ENCODE measurements around the gene CHST8.

Gene CHST8

GRCh38 chr19:33737681-33738371 is 116.1 kb downstream of the CHST8 start:
- no peak for DNase-seq (ENCODE audit: low spot score)

- DNase-seq (ENCODE audit: low spot score): peak; percentile 29
These were observed 119.2 kb downstream of the CHST8 start for GRCh38 chr19:33740811-33741396.

DNA sequence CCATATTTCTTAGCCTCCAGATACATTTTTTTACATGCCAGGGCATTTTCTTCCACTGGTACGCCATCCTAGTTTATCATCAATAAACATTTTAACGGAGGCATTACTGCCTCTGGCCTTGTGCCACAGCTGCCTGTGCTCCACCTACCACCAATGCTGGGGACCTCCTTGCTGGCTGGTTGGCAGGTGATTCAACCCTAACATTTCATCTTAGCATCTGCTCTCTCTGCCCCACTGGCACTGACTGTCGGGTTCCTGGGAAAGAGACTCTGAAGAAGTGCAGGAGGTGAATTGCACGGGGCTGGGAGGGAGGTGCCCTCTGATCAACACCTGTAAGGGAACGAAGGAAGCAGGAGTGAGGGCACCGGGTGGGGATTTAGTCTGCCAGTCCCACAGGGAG is 123.5 kb downstream of the CHST8 start:
- DNase-seq (ENCODE audit: low spot score): no peak

- no peak for DNase-seq (ENCODE audit: low spot score)
These were observed 124.4 kb downstream of the CHST8 start for GRCh38 chr19:33746159-33746558.

- DNase-seq (ENCODE audit: low spot score): no peak
These were observed 125.5 kb downstream of the CHST8 start for GRCh38 chr19:33747273-33747672.

DNA sequence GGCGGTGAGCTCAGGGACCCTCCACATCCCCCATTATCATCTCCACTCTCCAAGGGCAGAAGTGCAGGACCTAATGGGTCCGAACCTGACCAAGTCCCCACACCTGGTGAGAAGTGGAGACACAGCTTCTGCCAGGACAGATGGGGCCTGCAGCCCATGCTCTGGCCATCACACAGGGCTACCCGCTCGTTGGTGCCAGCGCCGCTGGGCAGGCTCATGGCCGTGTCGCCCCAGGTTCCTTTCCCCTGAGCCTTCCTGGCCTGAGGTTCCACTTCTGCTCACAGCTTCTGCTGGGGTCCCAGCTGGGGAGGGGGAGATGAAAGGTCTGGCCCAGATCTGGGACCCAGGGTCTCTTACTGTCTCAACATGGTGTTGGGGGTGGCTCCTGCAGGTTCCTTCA is 126.5 kb downstream of the CHST8 start:
- DNase-seq (ENCODE audit: low spot score): no peak

GRCh38 chr19:33749016-33749415 is 127.3 kb downstream of the CHST8 start:
- no peak for DNase-seq (ENCODE audit: low spot score)

DNA sequence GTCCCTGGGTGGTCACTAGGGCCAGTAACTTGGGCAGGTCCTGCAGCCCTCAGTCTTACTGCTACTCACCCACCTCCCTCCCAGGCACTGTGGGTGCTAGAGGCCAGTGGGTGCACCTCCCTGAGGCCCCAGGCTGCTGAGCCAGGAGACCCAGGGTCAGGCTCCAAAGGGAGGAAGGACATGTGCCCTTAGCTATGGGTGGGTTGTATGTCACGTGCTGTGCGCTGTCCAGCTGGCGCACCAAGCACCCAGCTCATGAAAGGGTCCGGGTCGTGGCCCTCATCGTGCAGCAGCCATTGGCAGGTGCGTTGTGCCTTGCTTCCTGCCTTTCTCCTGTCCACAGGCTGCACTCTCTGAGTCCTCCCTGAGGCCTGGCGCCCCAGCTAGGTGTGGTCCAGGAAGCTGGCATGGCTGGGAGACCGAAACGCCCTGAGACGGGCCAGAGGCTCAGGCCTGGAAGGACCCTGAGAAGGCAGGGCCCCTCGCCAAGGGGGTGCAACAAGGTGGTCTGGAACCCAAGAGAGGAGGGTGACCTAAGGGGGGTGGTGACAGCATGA is 127.9 kb downstream of the CHST8 start:
- DNase-seq (ENCODE audit: low spot score): no peak

DNA sequence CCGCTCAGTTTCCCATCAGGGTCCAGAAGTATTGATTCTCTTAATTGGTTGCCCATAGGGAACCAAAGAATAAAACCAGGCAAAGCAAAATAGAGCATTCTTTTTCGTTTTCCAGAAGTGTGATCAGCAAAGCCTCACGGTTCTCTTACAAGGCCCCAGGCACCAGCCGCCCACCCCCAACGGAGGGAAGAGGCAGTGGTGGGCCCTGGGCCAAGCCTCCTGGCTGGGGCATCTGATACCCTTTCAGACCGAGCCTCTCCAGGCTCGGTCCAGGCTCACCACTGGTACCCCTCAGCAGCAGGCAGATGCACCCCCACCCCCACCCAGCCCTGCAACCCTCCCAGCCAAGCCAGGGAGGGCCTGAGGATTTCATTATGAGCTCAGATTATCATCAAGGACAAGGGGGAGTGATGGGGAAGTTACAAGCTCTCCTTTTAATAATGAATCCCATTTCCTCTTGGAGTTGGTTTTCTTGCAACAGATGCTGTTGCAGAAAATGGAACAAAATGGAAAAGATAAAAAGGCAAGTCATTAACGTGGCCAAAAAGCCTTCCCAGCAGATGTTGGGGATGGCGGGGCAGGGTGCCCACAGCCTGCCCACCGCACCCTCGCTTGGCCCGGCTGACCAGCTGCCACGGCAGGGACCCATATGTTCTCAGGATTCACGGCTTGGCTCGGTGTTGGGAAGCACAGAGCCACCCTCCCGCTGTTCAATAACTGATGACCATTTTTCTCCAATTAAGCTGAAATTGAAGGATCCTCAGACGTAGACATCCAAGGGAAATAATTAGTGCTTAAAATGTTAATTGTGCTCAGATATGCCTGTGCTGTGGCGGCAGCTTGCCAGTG is 129.1 kb downstream of the CHST8 start:
- DNase-seq (ENCODE audit: low spot score): no peak

GRCh38 chr19:33751436-33751770 is 129.7 kb downstream of the CHST8 start:
- no peak for DNase-seq (ENCODE audit: low spot score)

- no peak for DNase-seq (ENCODE audit: low spot score)
These were observed 130.5 kb downstream of the CHST8 start for GRCh38 chr19:33752018-33752800.

DNA sequence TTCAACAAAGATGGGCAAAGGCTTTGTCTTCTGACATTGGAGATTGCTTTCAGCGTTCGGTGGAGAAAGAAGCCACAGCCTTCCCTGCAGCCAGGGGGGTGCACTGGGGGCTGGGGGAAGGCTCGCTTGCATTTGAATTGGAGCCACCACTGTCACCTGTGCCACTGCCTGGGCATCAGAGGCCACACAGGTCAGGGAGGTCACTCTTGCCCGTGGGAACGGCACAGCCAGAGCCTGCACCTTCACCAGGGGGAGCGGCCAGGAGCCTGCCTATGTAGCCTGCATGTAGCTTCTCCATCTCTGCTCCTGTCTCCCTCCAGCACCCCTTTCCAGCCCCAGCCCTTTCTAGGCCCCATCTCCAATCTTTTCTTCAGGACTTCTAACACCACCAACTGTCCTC is 131.2 kb downstream of the CHST8 start:
- DNase-seq (ENCODE audit: low spot score): no peak

- DNase-seq (ENCODE audit: low spot score): no peak
These were observed 132.6 kb downstream of the CHST8 start for GRCh38 chr19:33754361-33754760.

DNA sequence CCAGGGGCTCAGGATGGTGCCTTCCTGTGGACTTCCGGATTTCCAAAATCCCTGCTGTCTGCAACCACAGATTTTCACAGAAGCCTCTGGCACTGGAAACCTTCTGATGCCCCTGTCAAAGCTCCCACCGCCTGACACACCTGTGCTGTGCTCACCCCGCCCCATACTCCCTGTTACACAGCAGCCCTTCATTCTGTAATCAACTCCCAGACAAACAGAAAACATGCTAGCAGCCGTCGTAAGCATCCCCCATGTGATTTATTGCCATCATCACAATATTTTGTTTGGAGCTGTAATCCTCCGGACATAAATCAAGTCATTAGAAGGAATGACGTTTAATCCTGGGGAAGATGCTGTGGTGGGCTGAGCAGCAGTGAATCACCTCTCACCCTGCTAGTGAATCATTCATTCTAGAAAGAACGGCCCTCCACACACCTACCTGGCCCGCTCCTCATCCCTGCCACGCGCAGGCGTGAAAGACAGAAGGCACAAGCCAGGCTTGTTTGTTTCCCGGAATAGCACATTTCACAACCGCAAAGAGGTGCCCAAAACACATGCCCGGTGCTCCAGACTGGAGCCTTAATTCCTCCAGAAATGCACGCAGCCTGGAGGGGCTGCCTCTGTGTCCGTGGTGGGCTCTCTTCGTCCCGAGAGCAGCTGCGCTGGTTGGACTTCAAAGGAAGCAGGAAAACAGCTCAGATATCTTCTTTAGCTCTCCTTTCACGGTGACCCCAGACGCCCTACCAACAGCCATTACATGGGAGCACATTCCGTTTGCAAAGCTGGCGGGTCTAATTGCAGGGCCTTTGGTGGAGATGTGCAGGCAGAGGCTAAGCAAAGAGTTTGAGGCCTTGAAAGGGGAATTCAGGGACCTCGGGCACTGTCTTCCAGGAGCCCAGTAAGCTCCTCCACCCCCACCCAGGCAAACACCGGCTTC is 133.6 kb downstream of the CHST8 start:
- no peak for DNase-seq (ENCODE audit: low spot score)

DNA sequence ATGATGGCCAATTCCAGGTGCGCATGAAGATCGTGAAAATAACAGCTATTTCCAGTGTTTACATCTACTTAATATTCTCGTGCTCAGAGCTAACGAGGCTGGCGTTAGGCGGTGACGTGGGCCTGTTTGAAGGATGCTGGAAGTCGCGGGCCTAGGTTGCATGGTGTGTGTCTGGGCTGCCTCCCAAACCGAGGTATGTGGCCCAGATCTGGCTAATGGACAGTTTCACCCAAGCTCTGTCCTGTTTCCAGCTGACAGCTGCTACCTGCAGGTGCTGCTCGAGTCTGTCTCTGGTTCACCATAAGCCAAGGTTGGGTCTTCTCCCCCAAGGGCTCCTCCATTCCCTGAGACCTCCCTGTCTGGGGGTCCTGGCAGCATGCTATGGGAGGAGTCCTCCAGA is 134.4 kb downstream of the CHST8 start:
- DNase-seq (ENCODE audit: low spot score): no peak

- peak; percentile 28 for DNase-seq (ENCODE audit: low spot score)
These were observed 136.8 kb downstream of the CHST8 start for GRCh38 chr19:33758541-33759013.

DNA sequence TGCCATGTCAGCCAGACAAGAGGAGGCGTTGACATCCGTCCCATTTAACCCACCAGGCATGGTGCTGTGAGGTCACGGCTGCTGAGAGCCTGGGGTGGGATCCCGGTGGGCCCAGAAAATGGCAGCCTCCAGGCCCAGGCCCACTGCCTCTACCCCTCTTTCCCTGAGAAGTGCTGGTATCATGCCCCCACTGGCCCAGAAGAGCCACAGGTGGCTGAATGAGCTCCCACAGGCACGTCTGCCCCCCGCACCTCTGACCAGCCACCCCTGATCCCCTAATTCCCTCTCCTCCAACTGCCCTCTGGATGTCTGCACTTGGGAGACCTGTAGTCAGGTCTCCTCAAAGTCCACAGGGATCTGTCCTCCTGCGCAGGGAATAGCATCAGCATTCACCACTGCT is 137.6 kb downstream of the CHST8 start:
- no peak for DNase-seq (ENCODE audit: low spot score)

GRCh38 chr19:33763633-33764371 is 142.0 kb downstream of the CHST8 start:
- no peak for DNase-seq (ENCODE audit: low spot score)

DNA sequence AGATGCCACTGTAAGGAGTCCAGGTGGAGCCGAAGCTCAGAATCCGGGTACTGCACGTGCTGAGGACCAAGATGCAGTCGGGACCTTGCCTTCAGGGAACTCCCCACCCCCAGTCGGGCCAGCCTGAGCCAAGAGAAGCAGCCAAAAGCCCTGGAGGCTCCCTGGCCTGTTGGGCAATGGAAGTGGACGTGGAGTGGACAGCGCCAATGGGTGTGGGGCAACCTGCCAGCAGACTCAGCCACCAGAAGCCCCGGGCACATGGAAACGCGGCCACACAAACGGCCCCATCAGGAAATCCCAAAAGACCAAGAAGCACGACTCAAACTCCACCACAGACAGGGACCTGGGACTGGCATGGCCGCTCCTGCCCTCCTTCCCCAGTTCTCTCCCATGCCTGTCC is 144.9 kb downstream of the CHST8 start:
- DNase-seq (ENCODE audit: low spot score): no peak

GRCh38 chr19:33767898-33768413 is 146.2 kb downstream of the CHST8 start:
- no peak for DNase-seq (ENCODE audit: low spot score)
